Nephron progenitor cell (in vitro differentiated cells): ENCODE data around the gene EXOC4.

Source experiments
- DNase-seq: peaks from one replicate; pipeline ENCODE4 v3.0.0; 2021
- H3K27ac Mint-ChIP-seq: 2 replicates; pipeline ENCODE4 v1.8.0; 2021; ENCODE audit warnings: mild to moderate bottlenecking, moderate library complexity, mixed read lengths
- H3K27me3 Mint-ChIP-seq: 2 replicates; pipeline ENCODE4 v1.8.0; 2021; ENCODE audit warnings: mild to moderate bottlenecking, low read depth, mixed read lengths; ENCODE audit not compliant: poor library complexity
- H3K36me3 Mint-ChIP-seq: 2 replicates; pipeline ENCODE4 v1.8.0; 2021; ENCODE audit warnings: low read depth, mixed read lengths
- H3K4me1 Mint-ChIP-seq: 2 replicates; pipeline ENCODE4 v1.8.0; 2021; ENCODE audit warnings: mixed read lengths
- H3K4me3 Mint-ChIP-seq: 2 replicates; pipeline ENCODE4 v1.8.0; 2021; ENCODE audit warnings: mild to moderate bottlenecking, moderate library complexity, mixed read lengths
- H3K9me3 Mint-ChIP-seq: 2 replicates; pipeline ENCODE4 v1.8.0; 2021; ENCODE audit warnings: mild to moderate bottlenecking, moderate library complexity, mixed read lengths
- TF ChIP-seq, protein P1 (sequence below): fragments of 200-600 bp; sonication (generic); IDR thresholded peaks from 2 replicates; pipeline ENCODE4 v1.5.0; 2021; ENCODE audit warnings: antibody characterized with exemption

The EXOC4 gene

DNA sequence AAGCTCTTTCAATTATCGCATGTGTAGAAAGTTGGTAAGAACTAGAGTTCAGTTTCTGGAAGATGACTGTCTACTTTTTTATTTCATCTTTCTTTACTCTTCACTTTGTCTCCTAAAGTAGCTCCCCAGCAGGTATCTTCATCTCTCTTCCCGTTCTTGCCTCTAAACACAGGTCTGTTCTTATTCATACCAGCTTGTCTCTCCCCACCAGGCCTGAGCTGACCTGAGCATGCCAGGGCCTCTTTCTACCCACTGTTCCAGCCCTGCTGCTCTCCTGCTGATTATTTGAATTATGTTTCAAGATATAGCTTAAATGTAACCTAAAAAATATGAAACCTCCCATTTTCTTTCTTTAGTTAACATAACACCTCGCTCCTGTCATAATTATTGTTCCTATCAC, 488.2 kb downstream of the EXOC4 start:
- Mint-ChIP-seq H3K27ac (no peak overlapping the region), H3K4me3 (no peak overlapping the region), H3K27me3 (no peaks in the 10 kb centered on the region), H3K4me1 (peaks cover 24% of the 10 kb centered on the region), H3K9me3 (no peaks in the 10 kb centered on the region), H3K36me3 (no peaks in the 10 kb centered on the region)
- DNase-seq, result no peak
- TF ChIP-seq, protein P1, sequence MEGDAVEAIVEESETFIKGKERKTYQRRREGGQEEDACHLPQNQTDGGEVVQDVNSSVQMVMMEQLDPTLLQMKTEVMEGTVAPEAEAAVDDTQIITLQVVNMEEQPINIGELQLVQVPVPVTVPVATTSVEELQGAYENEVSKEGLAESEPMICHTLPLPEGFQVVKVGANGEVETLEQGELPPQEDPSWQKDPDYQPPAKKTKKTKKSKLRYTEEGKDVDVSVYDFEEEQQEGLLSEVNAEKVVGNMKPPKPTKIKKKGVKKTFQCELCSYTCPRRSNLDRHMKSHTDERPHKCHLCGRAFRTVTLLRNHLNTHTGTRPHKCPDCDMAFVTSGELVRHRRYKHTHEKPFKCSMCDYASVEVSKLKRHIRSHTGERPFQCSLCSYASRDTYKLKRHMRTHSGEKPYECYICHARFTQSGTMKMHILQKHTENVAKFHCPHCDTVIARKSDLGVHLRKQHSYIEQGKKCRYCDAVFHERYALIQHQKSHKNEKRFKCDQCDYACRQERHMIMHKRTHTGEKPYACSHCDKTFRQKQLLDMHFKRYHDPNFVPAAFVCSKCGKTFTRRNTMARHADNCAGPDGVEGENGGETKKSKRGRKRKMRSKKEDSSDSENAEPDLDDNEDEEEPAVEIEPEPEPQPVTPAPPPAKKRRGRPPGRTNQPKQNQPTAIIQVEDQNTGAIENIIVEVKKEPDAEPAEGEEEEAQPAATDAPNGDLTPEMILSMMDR, result no peak

GRCh38 chr7:133741703-133742102, 488.8 kb downstream of the EXOC4 start:
- Mint-ChIP-seq H3K4me3 (no peak overlapping the region), H3K27ac (no peak overlapping the region), H3K27me3 (no peaks in the 10 kb centered on the region), H3K4me1 (peaks cover 20% of the 10 kb centered on the region), H3K9me3 (no peaks in the 10 kb centered on the region), H3K36me3 (no peaks in the 10 kb centered on the region)
- DNase-seq, result no peak
- TF ChIP-seq, protein P1, result no peak

GRCh38 chr7:133742709-133743538, 490.0 kb downstream of the EXOC4 start:
- Mint-ChIP-seq H3K27ac (no peak overlapping the region), H3K4me3 (no peak overlapping the region)
- DNase-seq, result no peak

GRCh38 chr7:133744451-133744850, 491.6 kb downstream of the EXOC4 start:
- no peaks in the 10 kb centered on the region for H3K36me3 Mint-ChIP-seq
- peaks cover 11% of the 10 kb centered on the region for H3K4me1 Mint-ChIP-seq
- DNase-seq, result no peak
- TF ChIP-seq, protein P1, result no peak
- H3K4me3 Mint-ChIP-seq, result no peak overlapping the region
- no peaks in the 10 kb centered on the region for H3K9me3 Mint-ChIP-seq
- no peak overlapping the region for H3K27ac Mint-ChIP-seq
- no peaks in the 10 kb centered on the region for H3K27me3 Mint-ChIP-seq

More at GRCh38 chr7:133742709-133743538, 490.0 kb downstream of the EXOC4 start:
- Mint-ChIP-seq H3K36me3 (no peaks in the 10 kb centered on the region), H3K4me1 (peaks cover 11% of the 10 kb centered on the region), H3K9me3 (no peaks in the 10 kb centered on the region), H3K27me3 (no peaks in the 10 kb centered on the region)
- TF ChIP-seq, protein P1, result peak; percentile 19

GRCh38 chr7:133746305-133746704, 493.4 kb downstream of the EXOC4 start:
- no peak for DNase-seq
- TF ChIP-seq, protein P1, result no peak
- no peaks in the 10 kb centered on the region for H3K36me3 Mint-ChIP-seq
- no peaks in the 10 kb centered on the region for H3K9me3 Mint-ChIP-seq
- H3K27ac Mint-ChIP-seq, result no peak overlapping the region
- no peak overlapping the region for H3K4me3 Mint-ChIP-seq
- peaks cover 11% of the 10 kb centered on the region for H3K4me1 Mint-ChIP-seq
- no peaks in the 10 kb centered on the region for H3K27me3 Mint-ChIP-seq

GRCh38 chr7:133746847-133747246, 494.0 kb downstream of the EXOC4 start:
- Mint-ChIP-seq H3K27me3 (no peaks in the 10 kb centered on the region), H3K4me1 (peaks cover 10% of the 10 kb centered on the region), H3K9me3 (no peaks in the 10 kb centered on the region), H3K4me3 (no peak overlapping the region), H3K36me3 (no peaks in the 10 kb centered on the region), H3K27ac (no peak overlapping the region)
- DNase-seq, result no peak
- TF ChIP-seq, protein P1, result no peak
